OCI-LY1 (cell line): ENCODE measurements around the gene NEDD4L.

Experiments
- EZH2 ChIP-seq: fragments of 200-600 bp; sonication (generic), shearing (Covaris generic); IDR thresholded peaks from 2 replicates; pipeline ENCODE4 v1.8.0; 2017; ENCODE audit warnings: borderline replicate concordance, mixed run types, mild to moderate bottlenecking, antibody characterized with exemption, low read length, moderate library complexity, mixed read lengths
- TF ChIP-seq, protein P1 (sequence below): fragments of 200-600 bp; sonication (generic), shearing (Covaris generic); IDR thresholded peaks from 2 replicates; pipeline ENCODE4 v1.5.1; 2017; ENCODE audit warnings: mild to moderate bottlenecking, antibody characterized with exemption, low read length, moderate library complexity, mixed read lengths

DNA sequence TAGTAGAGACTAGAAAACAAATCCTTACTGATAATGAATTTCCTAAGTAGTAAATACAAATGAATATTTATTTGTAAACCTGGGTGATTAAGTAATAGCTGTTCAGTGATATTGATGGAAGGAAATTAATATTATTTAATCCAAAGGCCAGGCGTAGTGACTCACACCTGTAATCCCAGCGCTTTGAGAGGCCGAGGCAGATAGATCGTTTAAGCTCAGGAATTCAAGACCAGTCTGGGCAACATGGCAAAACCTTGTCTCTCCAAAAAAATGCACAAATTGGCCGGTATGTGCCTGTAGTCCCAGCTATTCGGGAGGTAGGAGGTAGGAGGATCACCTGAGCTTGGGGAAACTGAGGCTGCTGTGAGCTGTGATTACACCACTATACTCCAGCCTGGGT, 228.2 kb downstream of the NEDD4L start:
- TF ChIP-seq, protein P1, sequence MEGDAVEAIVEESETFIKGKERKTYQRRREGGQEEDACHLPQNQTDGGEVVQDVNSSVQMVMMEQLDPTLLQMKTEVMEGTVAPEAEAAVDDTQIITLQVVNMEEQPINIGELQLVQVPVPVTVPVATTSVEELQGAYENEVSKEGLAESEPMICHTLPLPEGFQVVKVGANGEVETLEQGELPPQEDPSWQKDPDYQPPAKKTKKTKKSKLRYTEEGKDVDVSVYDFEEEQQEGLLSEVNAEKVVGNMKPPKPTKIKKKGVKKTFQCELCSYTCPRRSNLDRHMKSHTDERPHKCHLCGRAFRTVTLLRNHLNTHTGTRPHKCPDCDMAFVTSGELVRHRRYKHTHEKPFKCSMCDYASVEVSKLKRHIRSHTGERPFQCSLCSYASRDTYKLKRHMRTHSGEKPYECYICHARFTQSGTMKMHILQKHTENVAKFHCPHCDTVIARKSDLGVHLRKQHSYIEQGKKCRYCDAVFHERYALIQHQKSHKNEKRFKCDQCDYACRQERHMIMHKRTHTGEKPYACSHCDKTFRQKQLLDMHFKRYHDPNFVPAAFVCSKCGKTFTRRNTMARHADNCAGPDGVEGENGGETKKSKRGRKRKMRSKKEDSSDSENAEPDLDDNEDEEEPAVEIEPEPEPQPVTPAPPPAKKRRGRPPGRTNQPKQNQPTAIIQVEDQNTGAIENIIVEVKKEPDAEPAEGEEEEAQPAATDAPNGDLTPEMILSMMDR = no peak
- TF ChIP-seq EZH2 = no peak
